Measurements from ENCODE around the gene PKNOX1.
"Not testable (repeated sequence)": the region's sequence is repeated elsewhere in the genome, so short reads cannot be mapped to it uniquely, and the experiment has no call there.

DNA sequence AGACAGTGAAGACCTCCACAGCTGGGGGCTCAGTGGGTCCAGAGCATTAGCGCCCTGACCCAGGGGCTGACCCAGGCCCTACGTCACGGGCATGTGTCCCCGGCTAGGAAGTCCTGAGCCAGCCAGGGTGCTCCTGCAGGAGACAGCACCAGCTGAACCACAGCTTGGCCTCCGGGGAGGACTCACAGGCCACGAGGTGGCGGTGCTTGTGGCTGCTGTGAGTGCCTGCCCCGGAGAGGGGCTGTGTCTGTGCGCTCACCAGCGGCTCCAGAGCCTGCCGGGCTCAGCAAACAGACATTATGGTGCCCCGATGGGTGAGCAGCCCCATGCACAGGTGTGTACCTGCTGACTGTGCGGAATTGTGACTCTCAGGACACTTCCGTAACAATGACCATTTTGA lies 70.2 kb downstream of the PKNOX1 start:
- not testable (repeated sequence) for TF ChIP-seq CTCF (conservative IDR thresholded peaks at IDR 0.05; ENCODE audit: low read length); EZH2phosphoT487 (IDR thresholded peaks at IDR 0.05; ENCODE audit: borderline replicate concordance)
